ENCODE results near the gene BCKDHA.
"Not testable (repeated sequence)": the region's sequence is repeated elsewhere in the genome, so short reads cannot be mapped to it uniquely, and the experiment has no call there.

BCKDHA gene

DNA sequence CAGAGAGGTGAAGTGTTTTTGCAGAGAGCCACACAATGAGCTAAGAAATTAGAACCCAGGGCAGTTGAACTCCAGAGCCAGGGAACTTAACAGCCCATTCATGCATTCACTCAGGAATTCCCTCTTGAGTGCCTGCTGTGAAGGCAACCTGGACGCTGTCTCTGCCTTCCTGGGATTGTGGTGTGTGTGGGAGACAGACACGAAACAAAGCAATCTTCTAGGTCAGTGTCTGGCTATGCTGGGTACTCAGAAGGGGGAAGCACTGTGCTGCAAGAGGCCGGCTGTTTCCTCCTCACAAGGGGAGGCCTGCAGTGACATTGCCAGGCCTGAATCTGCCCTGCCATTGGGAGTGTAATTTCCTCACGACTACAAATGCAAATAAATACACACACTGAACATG is 9.7 kb downstream of the BCKDHA start:
- H3K79me2 ChIP-seq (ENCODE audit: control insufficient read depth, insufficient read depth, low read length, unreplicated experiment), result peaks cover 2% of the 10 kb centered on the region
- H3K4me3 ChIP-seq (ENCODE audit: low read depth, low read length), result no peak overlapping the region
- H3K27me3 ChIP-seq (ENCODE audit: insufficient read depth, low read length), result no peaks in the 10 kb centered on the region
- no peak overlapping the region for H3K27ac ChIP-seq (ENCODE audit: low read depth, low read length)
- H2AFZ ChIP-seq (ENCODE audit: low read length, unreplicated experiment), result no peak overlapping the region
- no peaks in the 10 kb centered on the region for H3K36me3 ChIP-seq (ENCODE audit: insufficient read depth, low read length)
- peaks cover 9% of the 10 kb centered on the region for H3K4me1 ChIP-seq (ENCODE audit: control insufficient read depth, insufficient read depth, low read length, unreplicated experiment)

DNA sequence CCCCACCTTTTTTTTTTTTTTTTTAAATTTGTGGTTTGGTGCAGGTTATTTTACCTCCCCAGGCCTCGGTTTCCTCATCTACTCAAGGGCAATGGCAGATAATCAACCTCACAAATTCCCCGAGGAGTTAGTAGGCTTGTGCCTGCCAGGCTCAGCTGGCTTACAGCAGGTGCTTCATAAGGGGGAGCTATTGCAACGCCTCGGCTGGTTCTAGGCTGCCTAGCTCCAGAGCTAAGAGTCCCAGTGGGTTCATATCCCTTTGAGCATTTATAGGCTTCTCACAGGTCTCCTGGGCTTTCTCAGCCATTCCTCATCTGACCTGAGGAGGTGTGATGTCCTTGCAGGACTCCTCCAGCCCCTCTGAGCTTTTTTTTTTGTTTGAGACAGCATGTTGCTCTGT is 10.6 kb downstream of the BCKDHA start:
- no peak overlapping the region for H3K27ac ChIP-seq (ENCODE audit: low read depth, low read length)
- no peak overlapping the region for H2AFZ ChIP-seq (ENCODE audit: low read length, unreplicated experiment)
- H3K36me3 ChIP-seq (ENCODE audit: insufficient read depth, low read length), result no peaks in the 10 kb centered on the region
- peaks cover 9% of the 10 kb centered on the region for H3K4me1 ChIP-seq (ENCODE audit: control insufficient read depth, insufficient read depth, low read length, unreplicated experiment)
- no peak overlapping the region for H3K4me3 ChIP-seq (ENCODE audit: low read depth, low read length)
- H3K79me2 ChIP-seq (ENCODE audit: control insufficient read depth, insufficient read depth, low read length, unreplicated experiment), result peaks cover 2% of the 10 kb centered on the region
- H3K27me3 ChIP-seq (ENCODE audit: insufficient read depth, low read length), result no peaks in the 10 kb centered on the region

GRCh38 chr19:41408846-41409245 is 11.2 kb downstream of the BCKDHA start:
- not testable (repeated sequence) for H3K36me3 ChIP-seq (ENCODE audit: insufficient read depth, low read length); H3K27ac ChIP-seq (ENCODE audit: low read depth, low read length)

DNA sequence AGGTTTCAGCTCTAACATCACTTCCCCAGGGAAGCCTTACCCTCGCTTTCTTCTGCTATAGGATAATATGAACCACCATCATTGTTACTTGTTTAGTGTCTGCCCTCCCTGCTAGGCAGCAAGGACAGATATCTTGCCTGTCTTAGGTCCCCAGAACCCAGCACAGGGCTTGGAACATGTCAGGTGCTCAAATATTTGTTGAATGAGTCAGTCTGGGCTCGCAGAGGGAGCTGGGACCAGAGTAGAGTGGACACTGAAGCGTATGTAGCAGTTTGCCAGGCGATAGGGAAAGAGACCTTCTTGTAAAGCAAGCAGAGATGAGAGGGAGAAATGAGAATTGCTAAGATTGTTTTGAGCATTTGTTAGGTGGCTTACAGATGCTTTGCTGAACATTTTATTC is 11.7 kb downstream of the BCKDHA start:
- no peak overlapping the region for H3K4me3 ChIP-seq (ENCODE audit: low read depth, low read length)
- no peaks in the 10 kb centered on the region for H3K27me3 ChIP-seq (ENCODE audit: insufficient read depth, low read length)
- no peak overlapping the region for H3K27ac ChIP-seq (ENCODE audit: low read depth, low read length)
- no peaks in the 10 kb centered on the region for H3K79me2 ChIP-seq (ENCODE audit: control insufficient read depth, insufficient read depth, low read length, unreplicated experiment)
- H3K36me3 ChIP-seq (ENCODE audit: insufficient read depth, low read length), result no peaks in the 10 kb centered on the region
- H2AFZ ChIP-seq (ENCODE audit: low read length, unreplicated experiment), result no peak overlapping the region
- peaks cover 9% of the 10 kb centered on the region for H3K4me1 ChIP-seq (ENCODE audit: control insufficient read depth, insufficient read depth, low read length, unreplicated experiment)

More at GRCh38 chr19:41408846-41409245, 11.2 kb downstream of the BCKDHA start:
- H3K4me3 ChIP-seq (ENCODE audit: low read depth, low read length); H2AFZ ChIP-seq (ENCODE audit: low read length, unreplicated experiment); H3K27me3 ChIP-seq (ENCODE audit: insufficient read depth, low read length); H3K79me2 ChIP-seq (ENCODE audit: control insufficient read depth, insufficient read depth, low read length, unreplicated experiment); H3K4me1 ChIP-seq (ENCODE audit: control insufficient read depth, insufficient read depth, low read length, unreplicated experiment): not testable (repeated sequence)

GRCh38 chr19:41410336-41411054 is 12.9 kb downstream of the BCKDHA start:
- Histone ChIP-seq H3K27me3 (ENCODE audit: insufficient read depth, low read length) (no peaks in the 10 kb centered on the region), H3K27ac (ENCODE audit: low read depth, low read length) (peak overlapping the region; percentile 39; the same call in 1 of the 2 replicates), H3K36me3 (ENCODE audit: insufficient read depth, low read length) (no peaks in the 10 kb centered on the region), H3K79me2 (ENCODE audit: control insufficient read depth, insufficient read depth, low read length, unreplicated experiment) (no peaks in the 10 kb centered on the region), H2AFZ (ENCODE audit: low read length, unreplicated experiment) (no peak overlapping the region), H3K4me1 (ENCODE audit: control insufficient read depth, insufficient read depth, low read length, unreplicated experiment) (peaks cover 9% of the 10 kb centered on the region), H3K4me3 (ENCODE audit: low read depth, low read length) (no peak overlapping the region)

DNA sequence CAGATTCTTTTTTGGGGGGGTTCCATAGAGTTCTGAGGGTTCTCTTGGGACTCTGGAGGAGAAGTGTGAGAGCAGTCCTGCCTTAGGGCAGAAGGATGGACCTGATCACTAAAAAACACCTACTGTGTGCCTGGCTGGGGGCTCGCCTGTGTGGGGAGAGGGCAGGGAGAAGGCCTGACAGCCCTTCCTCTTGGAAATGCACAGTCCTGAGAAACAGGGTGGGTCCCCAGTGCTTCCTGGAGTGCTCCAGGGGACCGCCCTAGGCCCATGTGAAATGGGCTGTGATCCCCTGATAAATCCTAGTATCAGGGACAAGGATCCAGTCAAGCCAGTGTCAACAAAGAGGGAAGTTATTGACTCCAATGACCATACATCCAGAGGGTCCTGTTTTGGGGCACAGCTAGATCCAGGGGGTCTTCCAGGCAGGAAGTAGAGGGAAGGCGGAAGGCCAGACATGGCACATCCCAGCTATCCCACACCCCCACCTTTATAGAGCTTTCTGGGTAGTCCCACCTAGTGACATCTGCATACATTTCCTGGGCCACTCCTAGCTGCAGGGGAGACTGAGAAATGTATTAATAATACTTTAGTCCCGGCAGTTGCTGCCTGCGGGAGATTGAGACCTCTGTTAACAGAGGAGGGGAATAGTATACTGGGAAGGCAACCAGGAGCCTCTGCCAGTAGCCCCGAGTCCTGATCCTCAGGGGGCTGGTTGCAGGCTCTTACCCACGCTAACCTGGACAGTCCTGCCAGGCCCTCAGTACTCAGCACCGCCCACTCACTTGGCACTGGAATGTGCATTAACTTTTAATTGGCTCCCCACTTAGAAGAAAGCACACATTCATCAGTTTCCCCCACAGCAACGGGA is 13.7 kb downstream of the BCKDHA start:
- Histone ChIP-seq H3K4me3 (ENCODE audit: low read depth, low read length) (no peak overlapping the region), H2AFZ (ENCODE audit: low read length, unreplicated experiment) (no peak overlapping the region), H3K27me3 (ENCODE audit: insufficient read depth, low read length) (no peaks in the 10 kb centered on the region), H3K79me2 (ENCODE audit: control insufficient read depth, insufficient read depth, low read length, unreplicated experiment) (no peaks in the 10 kb centered on the region), H3K36me3 (ENCODE audit: insufficient read depth, low read length) (no peaks in the 10 kb centered on the region), H3K4me1 (ENCODE audit: control insufficient read depth, insufficient read depth, low read length, unreplicated experiment) (peaks cover 9% of the 10 kb centered on the region), H3K27ac (ENCODE audit: low read depth, low read length) (no peak overlapping the region)

- H3K4me3 ChIP-seq (ENCODE audit: low read depth, low read length), result no peak overlapping the region
- H3K27me3 ChIP-seq (ENCODE audit: insufficient read depth, low read length), result no peaks in the 10 kb centered on the region
- H2AFZ ChIP-seq (ENCODE audit: low read length, unreplicated experiment), result no peak overlapping the region
- no peaks in the 10 kb centered on the region for H3K79me2 ChIP-seq (ENCODE audit: control insufficient read depth, insufficient read depth, low read length, unreplicated experiment)
- no peak overlapping the region for H3K27ac ChIP-seq (ENCODE audit: low read depth, low read length)
- H3K4me1 ChIP-seq (ENCODE audit: control insufficient read depth, insufficient read depth, low read length, unreplicated experiment), result peaks cover 9% of the 10 kb centered on the region
- no peaks in the 10 kb centered on the region for H3K36me3 ChIP-seq (ENCODE audit: insufficient read depth, low read length)
Measured at GRCh38 chr19:41411968-41412265, 14.3 kb downstream of the BCKDHA start.

DNA sequence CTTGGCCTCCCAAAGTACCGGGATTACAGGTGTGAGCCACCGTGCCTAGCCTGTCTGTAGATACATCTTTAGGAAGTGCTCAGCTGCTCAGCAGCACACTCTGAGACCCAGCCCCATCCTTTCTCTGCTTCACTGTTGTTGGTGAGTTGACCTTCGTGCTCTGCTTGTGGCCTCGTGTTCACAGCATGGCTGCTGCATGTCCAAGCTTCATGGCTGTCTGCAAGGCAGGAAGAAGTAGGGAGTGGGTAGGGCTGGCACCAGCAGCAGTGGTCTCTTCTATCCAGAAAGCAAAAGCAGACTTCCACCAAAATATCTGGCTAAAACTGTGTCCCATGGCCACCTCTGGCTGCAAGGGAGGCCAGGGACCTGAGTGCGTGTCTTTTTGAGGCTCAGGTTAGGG is 15.3 kb downstream of the BCKDHA start:
- Histone ChIP-seq H3K36me3 (ENCODE audit: insufficient read depth, low read length) (no peaks in the 10 kb centered on the region), H3K79me2 (ENCODE audit: control insufficient read depth, insufficient read depth, low read length, unreplicated experiment) (no peaks in the 10 kb centered on the region), H2AFZ (ENCODE audit: low read length, unreplicated experiment) (no peak overlapping the region), H3K27me3 (ENCODE audit: insufficient read depth, low read length) (no peaks in the 10 kb centered on the region), H3K4me1 (ENCODE audit: control insufficient read depth, insufficient read depth, low read length, unreplicated experiment) (peaks cover 9% of the 10 kb centered on the region), H3K4me3 (ENCODE audit: low read depth, low read length) (no peak overlapping the region), H3K27ac (ENCODE audit: low read depth, low read length) (no peak overlapping the region)

DNA sequence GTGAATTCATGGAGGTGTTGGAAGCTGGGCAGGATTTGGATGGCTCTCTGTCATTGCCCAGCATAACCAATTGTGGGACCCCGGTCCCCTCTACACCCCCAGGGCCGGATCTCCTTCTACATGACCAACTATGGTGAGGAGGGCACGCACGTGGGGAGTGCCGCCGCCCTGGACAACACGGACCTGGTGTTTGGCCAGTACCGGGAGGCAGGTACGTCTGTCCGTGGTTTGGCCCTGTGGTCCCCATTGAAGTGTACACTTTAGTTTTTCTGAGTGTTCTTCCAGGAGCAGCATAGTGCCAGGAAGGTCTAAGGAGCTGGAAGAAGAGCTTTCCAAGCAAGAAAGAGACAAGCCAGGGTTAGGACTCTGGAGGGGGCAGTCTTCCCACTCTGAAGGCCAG is 16.3 kb downstream of the BCKDHA start:
- H3K4me3 ChIP-seq (ENCODE audit: low read depth, low read length), result no peak overlapping the region
- no peak overlapping the region for H2AFZ ChIP-seq (ENCODE audit: low read length, unreplicated experiment)
- no peaks in the 10 kb centered on the region for H3K79me2 ChIP-seq (ENCODE audit: control insufficient read depth, insufficient read depth, low read length, unreplicated experiment)
- H3K27me3 ChIP-seq (ENCODE audit: insufficient read depth, low read length), result no peaks in the 10 kb centered on the region
- H3K36me3 ChIP-seq (ENCODE audit: insufficient read depth, low read length), result no peaks in the 10 kb centered on the region
- H3K4me1 ChIP-seq (ENCODE audit: control insufficient read depth, insufficient read depth, low read length, unreplicated experiment), result peaks cover 9% of the 10 kb centered on the region
- H3K27ac ChIP-seq (ENCODE audit: low read depth, low read length), result no peak overlapping the region

- peaks cover 3% of the 10 kb centered on the region for H3K4me1 ChIP-seq (ENCODE audit: control insufficient read depth, insufficient read depth, low read length, unreplicated experiment)
- H2AFZ ChIP-seq (ENCODE audit: low read length, unreplicated experiment), result no peak overlapping the region
- no peak overlapping the region for H3K4me3 ChIP-seq (ENCODE audit: low read depth, low read length)
- H3K79me2 ChIP-seq (ENCODE audit: control insufficient read depth, insufficient read depth, low read length, unreplicated experiment), result no peaks in the 10 kb centered on the region
- H3K27ac ChIP-seq (ENCODE audit: low read depth, low read length), result no peak overlapping the region
- no peaks in the 10 kb centered on the region for H3K27me3 ChIP-seq (ENCODE audit: insufficient read depth, low read length)
- H3K36me3 ChIP-seq (ENCODE audit: insufficient read depth, low read length), result no peaks in the 10 kb centered on the region
Measured at GRCh38 chr19:41414461-41414860, 16.8 kb downstream of the BCKDHA start.

DNA sequence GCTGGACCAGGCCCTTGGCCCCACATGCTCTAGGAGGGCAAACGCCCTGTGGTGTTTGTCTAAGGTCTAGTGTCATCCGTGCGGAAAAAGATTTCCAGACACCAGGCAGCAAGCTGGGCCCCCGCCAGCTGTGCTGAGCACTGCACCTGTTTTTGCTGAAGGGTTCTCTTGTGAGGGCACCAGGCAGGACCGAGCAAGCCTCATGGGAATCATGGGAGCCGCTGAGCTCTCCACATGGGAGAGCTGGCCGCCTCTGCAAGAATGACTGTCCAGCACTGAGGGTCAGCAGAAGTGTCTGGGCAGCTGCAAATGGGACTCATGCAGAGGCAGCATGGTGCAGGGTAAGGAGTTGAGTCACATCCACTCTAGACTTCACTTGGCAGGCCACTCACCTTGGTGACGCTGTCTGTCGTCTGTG is 17.5 kb downstream of the BCKDHA start:
- no peaks in the 10 kb centered on the region for H3K4me1 ChIP-seq (ENCODE audit: control insufficient read depth, insufficient read depth, low read length, unreplicated experiment)
- H3K27ac ChIP-seq (ENCODE audit: low read depth, low read length), result no peak overlapping the region
- H2AFZ ChIP-seq (ENCODE audit: low read length, unreplicated experiment), result no peak overlapping the region
- no peaks in the 10 kb centered on the region for H3K27me3 ChIP-seq (ENCODE audit: insufficient read depth, low read length)
- no peaks in the 10 kb centered on the region for H3K79me2 ChIP-seq (ENCODE audit: control insufficient read depth, insufficient read depth, low read length, unreplicated experiment)
- H3K4me3 ChIP-seq (ENCODE audit: low read depth, low read length), result no peak overlapping the region
- H3K36me3 ChIP-seq (ENCODE audit: insufficient read depth, low read length), result no peaks in the 10 kb centered on the region
